ENCODE measurements around the gene ARMS2.

Gene ARMS2

DNA sequence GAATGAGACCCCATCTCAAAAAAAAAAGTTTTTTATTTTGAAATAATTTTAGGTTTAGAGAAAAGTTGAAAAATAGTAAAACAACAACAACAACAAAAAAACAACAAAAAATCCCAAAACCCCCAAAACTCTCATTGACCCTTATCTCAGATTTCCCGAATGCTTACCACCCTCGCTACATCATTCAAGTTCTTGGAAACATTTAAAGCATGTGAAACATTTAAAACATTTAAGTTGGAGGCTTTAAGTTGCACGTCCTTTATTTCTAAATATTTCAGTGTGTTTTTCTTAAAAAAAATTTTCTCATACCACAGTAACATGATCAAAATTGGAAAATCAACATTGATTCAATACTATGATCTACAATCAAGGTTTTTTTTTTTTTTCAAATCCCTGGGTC is 382 bp upstream of the ARMS2 start:
- no peak for DNase-seq (ENCODE audit: low read depth)

DNA sequence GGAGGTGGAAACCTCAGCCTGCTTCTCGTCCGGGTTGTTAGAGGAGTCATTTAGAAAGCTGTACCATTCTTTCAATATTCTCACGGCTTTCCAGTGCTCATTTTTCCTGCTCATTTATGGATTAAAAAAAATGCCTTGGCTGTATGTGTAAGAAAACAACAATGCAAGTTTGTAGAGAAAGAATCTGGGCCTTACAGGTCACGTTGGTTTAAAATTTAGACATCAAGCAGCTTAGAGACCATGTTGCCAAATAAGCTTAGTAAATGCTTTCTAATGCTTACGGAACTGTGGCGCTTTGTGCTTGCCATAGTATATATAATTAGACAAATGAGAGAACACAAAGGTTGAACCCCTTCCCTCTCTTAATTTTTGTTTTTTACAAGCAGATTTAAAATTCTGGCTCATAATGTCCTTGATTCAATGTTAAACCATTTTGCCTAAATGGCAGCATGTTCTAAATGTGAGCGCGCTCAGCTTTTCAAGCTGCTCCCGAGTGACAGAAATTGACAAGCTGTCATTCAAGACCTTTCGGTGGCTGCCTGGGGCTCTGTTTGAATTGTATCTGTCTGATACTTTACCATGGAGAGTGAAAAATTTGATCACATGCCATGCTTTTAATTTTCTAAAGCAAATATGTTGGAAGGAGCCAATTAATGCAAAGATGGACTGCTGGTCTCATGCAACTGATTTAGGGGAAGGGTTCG is 1.1 kb downstream of the ARMS2 start:
- DNase-seq (ENCODE audit: low read depth): no peak

DNA sequence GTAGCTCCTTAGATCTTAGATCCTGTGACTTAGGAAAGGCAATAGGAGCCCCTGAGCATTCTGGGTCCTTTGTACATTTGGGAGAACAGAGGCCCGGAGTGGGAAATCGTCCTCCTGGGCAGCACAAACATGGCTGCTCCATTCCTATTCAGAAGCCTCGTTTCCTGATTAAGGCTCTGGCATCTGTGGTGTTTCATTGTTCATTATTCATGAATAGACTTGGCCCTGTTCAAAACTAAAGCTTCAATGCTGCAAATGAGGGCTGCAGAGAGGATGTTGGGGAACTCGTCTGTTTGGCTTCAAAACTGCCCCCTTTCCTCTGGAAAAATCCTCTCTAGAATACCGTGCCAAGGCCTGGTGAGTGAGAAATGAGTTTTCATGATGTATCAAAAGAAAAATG is 3.5 kb downstream of the ARMS2 start:
- DNase-seq (ENCODE audit: low read depth): no peak

DNA sequence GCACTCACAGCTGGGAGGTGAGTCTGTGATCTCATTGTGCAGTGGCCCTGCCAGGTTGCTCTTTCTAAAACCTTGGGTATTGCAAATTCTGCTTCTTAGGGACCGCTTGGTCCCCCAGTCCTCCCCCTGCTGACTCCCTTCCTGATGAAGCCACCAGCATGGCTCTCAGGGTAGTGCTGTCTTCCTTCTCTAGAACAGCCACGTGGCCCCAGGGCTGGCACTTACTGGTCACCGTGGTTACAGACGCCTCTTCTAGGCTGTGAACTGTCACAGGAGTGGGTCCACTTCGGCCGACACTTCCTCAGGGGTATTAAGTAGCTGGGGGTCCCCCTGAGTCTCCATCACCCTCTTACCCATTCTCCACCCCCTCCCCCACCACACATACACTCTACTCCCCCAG is 4.2 kb downstream of the ARMS2 start:
- no peak for DNase-seq (ENCODE audit: low read depth)

DNA sequence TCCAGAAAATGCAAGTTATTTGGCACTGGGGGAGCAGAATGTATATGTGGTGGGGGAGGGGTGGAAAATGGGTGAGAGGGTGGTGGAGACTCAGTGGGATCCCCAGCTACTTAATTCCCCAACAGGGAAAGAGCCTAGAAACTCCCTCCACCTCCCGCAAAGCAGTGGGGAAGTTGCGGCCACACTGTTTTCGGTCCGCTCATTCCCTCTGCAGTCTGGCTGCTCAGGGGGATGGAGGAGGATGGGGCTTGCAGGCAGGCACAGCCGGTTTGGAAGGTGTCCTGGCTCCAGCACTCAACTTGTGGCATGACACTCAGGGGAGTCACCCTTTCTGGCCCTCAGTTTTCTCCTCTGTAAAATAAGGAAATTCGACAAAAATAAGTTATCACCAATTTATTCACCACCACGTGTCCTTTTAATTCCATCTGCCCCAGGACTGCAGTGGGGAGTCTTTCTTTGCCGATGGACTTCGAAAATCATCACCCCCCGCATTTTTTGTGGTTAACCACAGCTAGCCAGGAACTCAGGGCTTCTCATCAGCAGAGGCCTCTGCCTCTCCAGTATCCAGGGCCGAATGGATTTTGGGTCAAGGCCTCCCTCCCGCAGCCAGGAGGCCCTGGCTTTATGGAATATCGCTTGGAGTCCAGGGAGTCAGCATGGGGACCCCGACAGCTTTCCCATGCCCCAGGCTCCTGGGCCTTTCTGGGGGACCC is 5.3 kb downstream of the ARMS2 start:
- peak; percentile 94 for DNase-seq (ENCODE audit: low read depth)

DNA sequence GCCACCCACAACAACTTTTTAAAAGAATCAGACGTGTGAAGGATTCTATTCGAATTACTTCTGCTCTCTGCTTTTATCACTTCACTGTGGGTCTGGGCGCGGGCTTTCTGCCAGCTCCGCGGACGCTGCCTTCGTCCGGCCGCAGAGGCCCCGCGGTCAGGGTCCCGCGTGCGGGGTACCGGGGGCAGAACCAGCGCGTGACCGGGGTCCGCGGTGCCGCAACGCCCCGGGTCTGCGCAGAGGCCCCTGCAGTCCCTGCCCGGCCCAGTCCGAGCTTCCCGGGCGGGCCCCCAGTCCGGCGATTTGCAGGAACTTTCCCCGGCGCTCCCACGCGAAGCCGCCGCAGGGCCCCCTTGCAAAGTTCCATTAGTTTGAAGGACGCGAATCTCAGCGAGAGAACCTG is 6.4 kb downstream of the ARMS2 start:
- DNase-seq (ENCODE audit: low read depth): no peak

DNA sequence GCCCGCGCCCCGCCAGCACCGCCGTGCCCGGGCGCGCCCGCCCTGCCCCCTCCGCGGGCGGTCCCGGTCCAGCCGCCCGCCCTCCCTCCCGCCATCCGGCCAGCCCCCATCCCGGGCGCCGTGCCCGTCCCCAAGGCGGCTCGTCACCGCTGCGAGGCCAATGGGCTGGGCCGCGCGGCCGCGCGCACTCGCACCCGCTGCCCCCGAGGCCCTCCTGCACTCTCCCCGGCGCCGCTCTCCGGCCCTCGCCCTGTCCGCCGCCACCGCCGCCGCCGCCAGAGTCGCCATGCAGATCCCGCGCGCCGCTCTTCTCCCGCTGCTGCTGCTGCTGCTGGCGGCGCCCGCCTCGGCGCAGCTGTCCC is 6.9 kb downstream of the ARMS2 start, which contains the start of gene HTRA1:
TSS of gene HTRA1 (plus strand) at position 187 of the 362 bp plus-strand sequence. CDS start at position 287, 100 bp downstream.
- DNase-seq (ENCODE audit: low read depth): peak; percentile 52

DNA sequence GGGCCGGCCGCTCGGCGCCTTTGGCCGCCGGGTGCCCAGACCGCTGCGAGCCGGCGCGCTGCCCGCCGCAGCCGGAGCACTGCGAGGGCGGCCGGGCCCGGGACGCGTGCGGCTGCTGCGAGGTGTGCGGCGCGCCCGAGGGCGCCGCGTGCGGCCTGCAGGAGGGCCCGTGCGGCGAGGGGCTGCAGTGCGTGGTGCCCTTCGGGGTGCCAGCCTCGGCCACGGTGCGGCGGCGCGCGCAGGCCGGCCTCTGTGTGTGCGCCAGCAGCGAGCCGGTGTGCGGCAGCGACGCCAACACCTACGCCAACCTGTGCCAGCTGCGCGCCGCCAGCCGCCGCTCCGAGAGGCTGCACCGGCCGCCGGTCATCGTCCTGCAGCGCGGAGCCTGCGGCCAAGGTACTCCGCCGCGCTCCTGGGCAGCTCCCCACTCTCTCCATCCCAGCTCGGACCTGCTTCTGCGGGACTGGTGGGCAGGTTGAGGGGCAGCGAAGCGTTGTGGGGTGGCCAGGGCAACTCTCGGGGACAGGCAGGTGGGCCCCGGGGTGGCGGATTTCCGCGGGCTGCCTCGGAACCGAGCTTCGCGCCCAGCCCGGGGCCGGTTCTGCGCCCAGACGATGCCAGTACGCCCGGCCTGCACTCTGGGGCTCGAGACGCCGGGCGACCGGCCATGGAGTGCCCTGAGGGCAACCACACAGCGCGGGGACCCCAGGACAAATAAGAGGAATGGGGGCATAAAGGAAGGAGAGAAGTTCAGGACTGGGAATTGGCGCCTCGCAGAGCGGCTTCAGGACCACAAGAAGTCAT is 7.5 kb downstream of the ARMS2 start:
- DNase-seq (ENCODE audit: low read depth): no peak

DNA sequence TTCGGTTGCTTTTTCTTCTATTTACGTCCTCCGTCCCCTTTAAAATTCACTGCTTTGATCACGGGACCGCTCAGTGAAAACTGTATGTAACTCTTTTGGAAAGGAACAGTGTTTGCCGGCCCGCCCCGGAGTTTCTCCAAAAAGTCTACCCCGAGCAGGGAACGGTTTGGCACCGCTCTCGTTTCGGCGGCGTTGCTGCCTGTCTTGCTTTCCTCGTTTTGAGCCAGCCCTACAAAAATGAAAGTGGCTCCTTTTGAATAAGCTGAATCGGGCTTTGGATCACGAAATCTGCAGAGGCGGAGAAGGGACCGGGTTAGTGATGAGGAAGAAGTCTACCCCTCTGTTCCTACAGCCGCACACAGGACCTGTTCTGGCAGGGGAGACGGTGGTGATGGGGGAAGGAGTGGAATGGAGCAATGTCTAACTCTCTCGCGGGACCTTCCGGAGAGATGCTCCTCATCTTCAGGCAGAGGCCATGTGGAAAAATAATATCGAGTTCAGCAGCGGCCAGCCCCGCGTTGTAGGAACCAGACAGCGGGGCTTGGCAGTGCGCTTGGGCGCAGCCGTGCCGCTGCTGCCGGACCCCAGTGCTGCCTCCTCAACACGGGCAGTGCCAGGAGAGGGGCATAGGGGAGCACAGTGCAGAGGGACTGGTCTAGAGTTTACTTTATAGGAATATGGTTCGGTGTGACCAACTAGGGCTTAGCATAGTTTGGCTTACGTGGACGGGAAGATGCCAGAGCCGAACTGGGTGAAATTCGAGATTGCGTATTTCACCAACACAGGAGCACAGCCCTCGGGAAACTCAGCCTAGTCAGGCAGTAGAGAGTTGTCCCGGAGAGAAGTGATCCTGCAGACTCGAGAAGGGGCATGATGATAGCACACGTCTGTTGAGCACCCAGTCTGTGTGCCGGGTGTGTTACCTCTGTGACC is 8.3 kb downstream of the ARMS2 start:
- peak; percentile 42 for DNase-seq (ENCODE audit: low read depth)

DNA sequence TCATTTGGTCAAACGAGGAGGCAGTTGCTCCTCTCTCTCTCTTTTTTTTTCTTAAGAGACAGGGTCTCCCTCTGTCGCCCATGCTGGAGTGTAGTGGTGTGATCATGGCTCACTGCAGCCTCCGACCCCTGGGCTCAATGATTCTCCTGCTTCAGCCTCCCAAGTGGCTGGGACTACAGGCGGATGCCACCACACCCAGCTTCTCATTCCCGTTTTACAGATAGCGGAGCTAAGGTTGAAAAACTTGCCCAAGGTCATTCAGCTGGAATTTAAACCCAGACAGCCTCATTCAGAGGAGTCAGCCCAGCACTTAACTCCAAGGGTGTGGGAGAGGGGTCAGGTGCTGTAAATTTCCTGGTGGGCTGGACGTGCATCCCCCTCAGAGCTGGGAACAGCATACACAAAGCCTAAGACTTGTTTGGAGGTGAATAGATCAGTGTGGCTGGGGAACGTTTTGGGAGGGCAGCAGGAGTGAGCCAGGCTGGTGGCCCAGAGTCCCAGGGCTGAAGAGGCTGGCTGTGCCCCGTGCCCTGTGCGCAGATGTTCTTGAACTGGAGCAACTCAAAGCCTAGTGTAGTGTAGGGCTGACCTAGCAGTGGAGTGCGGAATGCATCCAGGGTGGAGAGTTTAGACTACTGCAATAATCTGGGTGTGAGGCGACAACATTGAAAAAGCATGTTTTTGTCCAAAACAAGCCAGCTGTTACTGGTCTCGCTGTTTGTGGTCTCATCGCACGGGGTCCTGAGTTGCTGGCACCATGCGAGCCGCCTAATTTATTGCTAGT is 9.2 kb downstream of the ARMS2 start:
- no peak for DNase-seq (ENCODE audit: low read depth)

DNA sequence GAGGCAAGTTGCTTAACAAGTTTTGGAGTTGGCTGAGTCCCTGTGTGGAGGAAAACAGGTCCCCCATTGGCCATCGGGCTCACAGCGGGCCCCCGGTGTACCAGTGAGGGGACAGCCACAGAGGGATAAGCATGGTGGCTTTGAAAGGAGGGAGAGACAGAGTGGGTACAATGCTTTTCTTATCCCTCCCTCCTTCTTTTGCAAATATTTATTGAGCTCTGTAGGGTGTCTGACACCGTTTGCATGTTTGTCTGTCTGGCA is 9.7 kb downstream of the ARMS2 start:
- no peak for DNase-seq (ENCODE audit: low read depth)

DNA sequence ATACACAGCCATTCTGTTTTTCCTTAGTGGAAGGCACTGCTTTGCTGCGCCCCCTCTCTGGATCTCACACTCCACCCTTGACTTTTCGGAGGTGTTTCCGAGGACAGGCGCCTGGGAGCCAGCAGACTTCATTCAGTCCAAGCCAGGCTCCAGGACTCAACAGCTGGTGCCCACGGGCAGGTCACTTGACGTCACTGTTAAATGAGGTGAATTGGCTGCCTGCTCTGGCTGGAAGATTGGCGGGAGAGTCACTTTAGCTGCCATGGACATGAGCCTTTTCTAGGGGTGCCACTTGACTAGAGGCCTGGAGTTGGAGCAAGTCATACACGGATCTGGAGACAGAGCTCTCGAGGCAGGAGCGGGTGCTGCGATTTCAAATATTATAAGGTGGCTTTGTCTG is 10.1 kb downstream of the ARMS2 start:
- no peak for DNase-seq (ENCODE audit: low read depth)

DNA sequence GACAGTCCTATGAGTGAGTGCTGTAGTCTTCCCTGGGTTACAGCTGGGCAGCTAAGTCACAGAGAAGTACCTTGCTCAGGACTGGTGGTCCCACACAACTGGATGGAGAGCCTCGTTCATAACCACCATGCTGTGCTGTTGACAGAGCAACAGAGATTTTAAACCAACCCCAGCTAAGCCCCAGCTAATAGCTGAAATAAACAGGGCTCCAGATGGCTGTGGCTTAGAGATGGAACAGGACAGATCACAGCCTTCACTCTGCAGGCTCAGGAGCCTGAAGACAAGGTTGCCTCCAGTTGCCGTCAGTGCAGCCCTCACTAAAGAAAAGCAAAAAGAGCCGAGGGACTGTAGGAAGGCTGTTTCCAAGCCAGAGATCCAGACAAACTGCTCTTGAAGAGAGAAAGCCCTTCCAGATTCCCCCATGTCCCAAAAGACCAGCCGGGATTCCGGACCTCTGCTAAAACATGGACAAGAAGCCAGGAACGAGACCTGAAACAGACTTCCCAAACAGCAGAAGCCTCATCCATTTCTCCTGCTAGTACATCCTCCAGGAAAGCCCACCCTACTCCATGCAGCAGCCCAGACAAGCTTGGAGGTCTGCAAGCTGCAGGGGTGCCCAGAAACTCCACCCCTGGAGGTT is 11.1 kb downstream of the ARMS2 start:
- DNase-seq (ENCODE audit: low read depth): no peak

DNA sequence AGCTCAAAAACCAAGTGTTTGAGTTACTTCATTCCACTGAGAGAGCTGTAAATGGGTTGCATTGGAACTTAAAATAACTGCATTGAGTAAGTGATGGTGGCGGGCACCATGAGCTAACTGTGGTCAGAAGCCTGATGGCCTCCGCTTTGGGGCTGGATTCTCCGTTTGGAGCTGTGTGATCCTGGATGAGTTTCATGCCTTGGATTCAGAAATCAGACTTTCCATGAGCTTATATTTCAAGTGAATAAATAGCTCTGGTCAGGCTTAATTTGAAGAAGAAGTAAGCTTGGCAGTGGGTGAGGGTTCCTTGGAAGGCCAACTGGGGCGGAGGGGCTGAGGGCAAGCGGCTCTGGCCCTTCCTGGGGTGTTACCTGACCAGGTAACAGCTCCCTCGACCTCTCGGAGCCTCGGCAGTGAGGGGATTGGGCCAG is 12.5 kb downstream of the ARMS2 start:
- no peak for DNase-seq (ENCODE audit: low read depth)

DNA sequence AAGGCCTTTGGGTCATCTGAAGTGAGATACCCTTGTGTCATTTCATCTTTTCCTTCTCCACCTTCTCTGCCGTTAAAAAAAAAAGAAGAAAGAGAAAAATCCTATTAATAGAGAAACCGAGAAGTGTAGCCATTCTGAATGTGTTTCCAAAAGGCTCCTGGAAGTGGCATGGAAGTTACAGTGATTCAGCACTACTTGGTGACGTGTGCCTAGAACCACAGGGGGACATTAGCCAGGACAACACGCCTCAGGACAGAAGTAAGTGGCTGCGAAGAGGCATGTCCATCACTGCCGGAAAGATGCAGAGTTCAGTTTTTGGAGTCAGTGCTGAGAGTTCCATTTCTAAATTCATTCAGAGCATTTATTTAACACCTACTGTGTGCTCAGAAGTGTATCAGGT is 13.2 kb downstream of the ARMS2 start:
- DNase-seq (ENCODE audit: low read depth): no peak

DNA sequence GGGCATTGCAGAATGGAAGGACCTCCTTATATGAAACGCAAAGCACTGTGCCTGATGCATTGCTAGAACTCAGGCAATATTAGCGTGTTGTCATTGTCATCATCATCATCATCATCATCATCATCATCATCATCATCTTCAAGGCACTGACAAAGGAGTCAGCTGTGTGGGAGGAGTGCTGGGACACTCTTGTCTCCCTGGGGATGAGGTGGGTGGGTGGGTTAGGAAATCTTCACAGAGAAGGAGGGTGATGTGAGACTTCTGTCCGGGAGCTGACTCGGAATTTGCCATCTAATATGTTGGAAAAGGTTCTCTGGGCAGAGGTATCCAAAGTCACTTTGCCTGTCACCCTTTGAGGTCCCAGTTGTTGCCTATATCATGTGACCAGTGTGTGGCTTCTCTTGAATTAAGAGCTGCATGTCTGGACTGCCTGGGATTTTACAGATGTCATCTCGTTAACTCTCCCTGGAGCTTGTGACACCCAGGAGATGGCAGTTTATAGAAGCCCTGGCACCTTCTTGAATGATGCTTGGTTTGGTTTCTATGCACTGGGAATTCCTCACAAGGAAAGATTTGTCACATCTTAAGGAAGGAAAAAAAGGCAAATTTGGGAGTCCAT is 14.0 kb downstream of the ARMS2 start:
- DNase-seq (ENCODE audit: low read depth): no peak

DNA sequence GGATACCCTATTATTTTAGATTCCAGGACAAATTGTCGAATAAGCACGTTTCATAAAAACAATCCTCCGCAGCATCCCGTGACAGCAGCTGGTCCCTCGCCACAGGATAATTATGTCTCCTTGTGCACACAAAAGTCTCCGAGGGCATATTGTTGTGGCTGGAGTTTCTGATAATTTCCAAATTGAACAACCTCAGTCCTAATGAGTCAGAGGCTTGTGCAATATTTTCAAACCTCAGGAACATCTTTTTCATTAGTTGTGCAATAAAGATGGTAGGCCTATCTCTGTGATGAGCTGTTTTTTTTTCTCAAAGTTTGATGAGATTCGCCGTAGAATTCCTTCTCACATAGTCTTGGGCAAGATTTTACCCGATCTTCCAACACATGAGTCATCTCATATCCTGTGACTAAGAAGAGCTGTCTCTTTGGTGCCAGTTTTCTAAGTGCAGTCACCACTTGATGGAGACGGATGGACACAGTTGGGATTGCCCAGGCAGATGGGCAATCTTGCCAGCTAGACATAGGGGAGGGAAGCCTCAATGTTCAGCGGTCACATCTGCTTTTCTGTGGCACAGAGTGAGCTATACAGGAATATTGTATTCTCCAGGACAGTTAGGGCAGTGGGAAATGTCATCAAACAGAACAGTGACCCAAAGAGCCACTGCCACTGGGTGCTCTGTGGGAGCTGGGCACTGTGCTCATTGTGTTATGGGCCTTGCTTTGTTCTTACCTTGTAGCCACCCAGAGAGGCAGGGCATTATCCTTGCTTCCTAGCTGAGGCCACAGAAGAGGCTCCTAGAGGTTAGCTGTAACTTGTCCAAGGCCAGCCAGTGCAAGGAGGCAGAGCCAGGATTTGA is 14.7 kb downstream of the ARMS2 start:
- DNase-seq (ENCODE audit: low read depth): peak; percentile 100

DNA sequence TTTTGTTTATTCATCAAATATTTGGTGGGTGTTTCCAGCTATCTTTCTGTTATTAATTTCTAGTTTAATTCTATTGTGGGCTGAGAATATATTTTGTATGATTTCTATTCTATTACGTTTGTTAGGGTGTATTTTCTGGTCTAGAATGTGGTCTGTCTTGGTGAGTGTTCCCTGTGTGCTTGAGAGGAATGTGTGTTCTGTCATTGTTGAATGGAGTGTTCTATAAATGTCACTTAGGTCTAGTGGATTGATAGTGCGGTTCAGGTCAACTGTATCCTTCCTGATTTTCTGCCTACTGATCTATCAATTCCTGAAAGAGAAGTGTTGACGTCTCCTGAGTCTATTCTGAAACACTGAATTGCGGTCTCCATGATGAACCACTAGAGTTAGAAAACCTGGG is 15.4 kb downstream of the ARMS2 start:
- DNase-seq (ENCODE audit: low read depth): no peak

DNA sequence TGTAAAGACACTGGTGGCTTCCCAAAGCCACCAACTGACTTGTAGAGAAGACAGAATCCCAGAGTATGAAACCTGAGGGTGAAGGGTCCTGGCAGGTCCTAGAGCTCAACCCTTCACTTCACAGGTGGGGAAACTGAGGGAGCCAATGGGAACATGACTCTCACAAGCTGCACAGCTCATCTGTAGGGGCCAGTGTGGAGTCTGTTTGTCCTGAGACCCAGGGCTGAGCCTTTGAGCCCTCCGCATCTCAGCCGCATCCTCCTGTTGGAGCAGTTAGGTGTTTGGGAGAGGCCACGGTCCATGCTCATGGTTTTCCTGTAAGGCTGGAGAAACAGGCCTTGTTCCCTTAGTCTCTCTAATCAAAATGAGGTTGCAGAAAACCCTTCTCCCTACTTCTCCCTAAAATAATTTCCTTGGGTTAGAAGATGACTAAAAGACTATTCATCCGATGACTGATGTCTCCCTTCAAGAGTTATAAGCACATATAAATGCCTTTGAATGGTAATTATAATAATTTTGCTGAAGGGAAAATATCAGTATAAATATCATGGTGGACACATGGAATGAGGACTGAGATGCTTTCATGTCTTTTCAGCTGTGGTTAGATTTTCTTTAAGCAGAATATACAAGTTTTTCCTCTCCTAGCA is 17.2 kb downstream of the ARMS2 start:
- DNase-seq (ENCODE audit: low read depth): peak; percentile 51
